KG1 (cell line): ENCODE measurements around the gene SALL1.

Source experiments
- DNase-seq: peaks from one replicate; lab custom pipeline; 2025; lab: John Stamatoyannopoulos, UW

SALL1 gene

GRCh38 chr16:51141106-51141505 is 10.0 kb downstream of the SALL1 start:
- no peak for DNase-seq

GRCh38 chr16:51140112-51140511 is 11.0 kb downstream of the SALL1 start:
- no peak for DNase-seq

GRCh38 chr16:51139568-51139967 is 11.5 kb downstream of the SALL1 start:
- DNase-seq: no peak

DNA sequence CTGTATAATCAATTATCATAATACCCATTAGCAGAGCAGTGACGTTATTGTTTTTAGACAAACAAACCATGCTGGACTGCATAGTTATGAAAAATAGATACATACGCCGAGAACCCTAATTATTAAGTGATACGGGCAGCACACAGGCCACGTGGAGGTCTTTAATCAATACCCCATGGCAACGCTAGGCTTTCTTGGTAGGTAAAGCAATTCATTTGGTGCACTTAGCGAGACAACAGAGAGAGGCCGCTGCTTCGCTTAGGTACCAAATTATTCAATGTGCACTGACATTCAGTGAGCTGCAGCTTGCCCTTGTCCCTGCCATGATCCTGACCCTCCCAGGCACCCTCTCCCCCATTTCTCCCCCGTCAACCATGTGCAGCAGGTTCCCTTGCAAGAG is 12.9 kb downstream of the SALL1 start:
- no peak for DNase-seq

DNA sequence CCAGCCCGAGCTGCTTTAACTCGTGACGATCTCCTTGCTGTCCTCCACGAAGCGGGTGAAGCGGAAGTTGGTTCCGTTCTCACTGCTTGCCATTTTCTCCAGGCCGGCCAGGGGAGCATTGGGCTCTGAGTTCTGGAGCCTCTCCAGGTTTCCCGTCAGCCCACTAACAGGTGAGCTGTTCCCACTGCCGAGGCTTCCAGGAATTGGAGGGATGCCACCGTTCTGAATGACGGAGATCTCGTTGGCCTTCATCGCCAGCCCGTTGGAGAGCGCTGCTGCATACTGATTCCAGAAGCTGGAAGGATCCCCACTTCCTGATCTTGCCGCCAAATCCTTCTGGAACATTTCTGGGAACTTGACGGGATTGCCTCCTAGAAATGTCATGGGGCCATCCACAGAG is 14.0 kb downstream of the SALL1 start:
- no peak for DNase-seq

- no peak for DNase-seq
These were observed 16.2 kb downstream of the SALL1 start for GRCh38 chr16:51134876-51135275.

DNA sequence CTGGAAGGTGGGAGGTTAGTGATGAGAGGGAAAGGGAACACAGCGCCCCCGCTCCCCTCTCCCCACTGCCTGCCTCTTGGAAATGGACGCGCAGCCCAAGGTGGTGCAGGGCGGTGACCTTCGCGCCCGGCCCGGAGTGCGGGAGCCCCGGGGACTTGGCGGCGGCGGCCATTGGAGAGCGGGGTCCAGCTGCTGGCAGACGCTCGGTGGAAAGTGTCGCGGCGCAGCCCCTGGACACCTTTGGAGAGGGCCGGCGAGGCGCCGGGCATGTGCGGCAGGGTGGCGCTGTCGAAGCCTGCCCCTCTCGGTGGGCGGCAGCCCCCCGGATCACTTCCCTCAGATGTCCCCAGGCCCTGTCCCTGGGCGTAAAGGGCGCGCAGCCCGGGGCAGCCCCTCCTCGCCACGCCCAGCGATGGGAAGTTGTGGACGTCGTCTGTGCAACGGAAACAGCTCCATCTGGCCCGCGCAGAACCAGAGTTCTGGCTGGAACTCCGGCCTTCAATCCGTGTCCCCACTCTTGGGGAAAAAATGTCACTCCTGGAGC is 16.7 kb downstream of the SALL1 start:
- DNase-seq: no peak

DNA sequence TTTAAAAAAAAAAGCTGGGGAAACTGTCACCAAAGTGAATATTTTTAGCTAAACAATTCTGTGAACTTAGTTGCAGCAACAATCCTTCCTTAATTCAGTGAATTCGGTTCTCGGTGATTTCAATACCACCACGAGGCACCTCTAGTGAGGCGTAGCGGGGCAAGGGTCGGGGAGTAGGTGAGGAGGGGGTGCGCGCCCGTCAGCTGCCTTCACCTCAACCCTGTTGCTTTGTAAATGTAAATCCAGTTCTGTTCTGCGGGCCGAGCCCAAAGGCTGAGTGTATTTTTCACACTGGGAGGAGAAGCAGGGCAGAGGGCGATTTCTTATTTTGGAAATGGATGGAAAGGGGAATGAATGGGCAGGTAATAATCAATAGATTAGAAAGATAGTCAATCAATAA is 17.4 kb downstream of the SALL1 start:
- no peak for DNase-seq

GRCh38 chr16:51133183-51133582 is 17.9 kb downstream of the SALL1 start:
- no peak for DNase-seq

- DNase-seq: no peak
These were observed 18.5 kb downstream of the SALL1 start for GRCh38 chr16:51132490-51133115.

DNA sequence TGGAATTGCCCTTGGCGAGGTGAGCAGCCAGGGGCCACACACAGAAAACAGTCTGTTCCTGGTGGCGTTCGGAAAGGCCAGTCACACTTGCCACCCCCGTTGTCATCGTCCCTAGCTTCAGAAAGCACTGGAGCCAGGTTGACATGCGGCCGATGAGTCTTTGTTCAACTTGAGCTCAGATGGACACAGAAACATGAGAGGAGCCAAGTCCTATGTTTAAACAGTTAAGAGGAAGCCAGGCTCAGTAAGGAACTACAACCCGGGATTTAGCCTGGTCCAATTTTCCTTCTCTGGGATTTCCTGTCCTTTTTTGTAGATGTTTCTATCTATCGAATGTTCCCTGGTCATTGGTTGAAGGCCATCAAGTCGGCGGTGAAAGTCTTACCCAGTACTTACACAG is 19.5 kb downstream of the SALL1 start:
- DNase-seq: no peak

DNA sequence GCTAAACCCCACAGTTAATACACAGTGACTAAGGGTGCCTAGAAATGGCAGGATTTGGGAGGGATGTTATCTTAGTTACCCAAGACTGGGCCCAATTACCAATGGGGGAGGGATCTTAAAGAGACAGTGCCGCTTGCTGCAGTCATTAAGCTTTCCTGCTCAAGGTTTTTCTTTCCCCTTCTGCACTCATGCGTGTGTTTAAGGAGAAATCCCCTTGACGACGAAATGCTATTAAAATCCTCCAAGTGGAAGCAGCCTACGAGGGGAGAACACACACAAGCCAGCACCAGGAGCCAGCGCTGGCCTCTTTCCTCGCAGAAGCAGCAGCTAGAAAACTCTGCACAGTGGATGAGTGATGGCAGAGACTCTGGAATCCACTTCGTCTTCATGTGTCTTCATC is 22.0 kb downstream of the SALL1 start:
- DNase-seq: no peak

GRCh38 chr16:51125992-51126391 is 25.1 kb downstream of the SALL1 start:
- DNase-seq: no peak

DNA sequence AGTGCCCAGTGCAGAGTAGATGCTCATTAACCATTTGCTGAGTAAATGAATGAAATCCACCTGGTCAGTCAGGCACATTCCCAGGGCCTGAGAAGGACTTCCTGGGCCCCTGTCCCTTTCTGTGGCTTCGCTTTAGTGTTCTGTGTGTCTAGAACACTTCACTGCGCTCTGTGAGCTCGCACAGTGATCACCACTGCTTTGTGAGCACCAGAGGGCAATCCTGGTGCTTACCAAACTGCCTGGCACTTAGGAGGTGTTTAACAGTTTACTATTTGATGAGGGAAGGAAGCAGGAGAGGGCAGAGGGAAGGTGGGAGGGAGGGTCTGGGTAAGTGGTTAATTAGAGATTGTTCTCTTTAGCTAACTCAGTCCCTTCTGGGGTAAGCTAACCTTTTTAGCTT is 26.2 kb downstream of the SALL1 start:
- no peak for DNase-seq

DNA sequence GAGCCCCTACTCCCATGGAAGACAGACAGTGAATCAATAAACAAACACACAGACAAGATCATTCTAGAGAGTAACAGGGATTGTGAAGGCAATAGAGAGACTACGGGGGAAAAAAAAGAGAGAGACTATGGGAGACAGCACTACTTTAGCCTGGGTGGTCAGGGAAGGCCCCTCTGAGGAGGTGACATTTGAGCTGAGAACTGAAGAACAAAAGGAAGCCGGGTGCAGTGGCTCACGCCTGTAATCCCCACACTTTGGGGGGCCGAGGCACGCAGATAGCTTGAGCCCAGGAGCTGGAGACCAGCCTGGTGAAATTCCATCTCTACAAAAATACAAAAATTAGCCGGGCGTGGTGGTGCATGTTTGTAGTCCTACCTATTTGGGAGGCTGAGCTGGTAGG is 29.2 kb downstream of the SALL1 start:
- no peak for DNase-seq

GRCh38 chr16:51120730-51121347 is 30.2 kb downstream of the SALL1 start:
- no peak for DNase-seq

- no peak for DNase-seq
These were observed 30.9 kb downstream of the SALL1 start for GRCh38 chr16:51119973-51120729.

DNA sequence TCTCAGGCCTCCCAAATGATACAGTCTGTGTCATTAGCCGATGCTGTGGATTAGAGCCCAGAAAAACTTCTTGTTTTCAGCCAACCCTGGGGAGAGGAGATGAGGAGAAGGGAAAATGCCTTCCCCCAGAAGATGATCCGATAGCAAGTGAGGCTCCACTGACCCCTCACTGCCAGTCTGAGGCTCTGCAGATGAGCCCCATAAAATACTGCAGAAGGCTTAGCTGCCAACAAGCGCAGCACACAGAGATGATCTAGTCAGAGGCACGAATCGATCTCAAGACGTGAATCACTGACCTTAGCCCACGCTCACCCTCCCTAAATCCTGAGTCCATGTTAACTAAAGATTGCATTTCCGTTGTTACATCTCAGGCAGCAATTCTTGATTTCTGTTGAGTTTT is 31.5 kb downstream of the SALL1 start:
- no peak for DNase-seq

DNA sequence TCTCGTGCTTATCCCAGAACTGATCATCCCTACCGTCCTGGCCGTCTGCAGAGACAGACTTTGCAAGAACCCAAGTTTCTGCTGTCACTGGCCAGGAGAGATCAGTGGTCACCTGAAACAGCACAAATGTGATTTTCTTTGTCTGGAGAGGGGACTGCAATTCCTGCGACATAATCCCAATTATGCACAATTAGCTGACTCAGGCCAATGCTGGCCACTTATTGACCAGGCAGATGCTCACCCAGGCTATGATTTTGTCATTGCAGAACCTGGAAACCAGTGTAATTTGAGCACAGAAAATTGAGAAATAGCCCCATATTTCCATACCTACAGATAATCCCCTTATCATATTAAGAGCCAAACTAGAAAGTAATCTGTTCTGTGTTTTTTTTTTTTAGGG is 34.7 kb downstream of the SALL1 start:
- no peak for DNase-seq

- DNase-seq: no peak
These were observed 36.7 kb downstream of the SALL1 start for GRCh38 chr16:51114382-51114781.

GRCh38 chr16:51113236-51114125 is 37.6 kb downstream of the SALL1 start:
- no peak for DNase-seq

DNA sequence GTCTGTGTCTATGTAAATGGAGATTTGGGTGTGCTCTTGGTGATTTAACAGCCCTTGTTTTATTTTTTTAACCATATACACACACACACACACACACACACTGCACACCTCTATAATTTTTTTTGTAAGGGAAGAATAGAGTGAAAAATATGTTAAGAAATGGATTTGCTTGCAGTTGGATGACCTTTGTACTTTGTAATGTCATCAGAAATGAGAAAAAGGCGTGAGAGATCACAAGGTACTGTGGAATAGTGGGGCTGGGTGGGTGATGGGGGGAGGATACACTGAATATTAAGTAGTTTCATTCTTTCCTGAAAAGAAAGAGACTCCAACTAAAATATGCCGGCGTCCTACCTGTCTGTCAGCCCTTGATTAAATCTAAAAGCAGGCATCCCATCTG is 38.7 kb downstream of the SALL1 start:
- DNase-seq: no peak
